ENCODE results near the gene NF2.

- TF ChIP-seq CTCF (IDR thresholded peaks at IDR 0.05; ENCODE audit: low read depth, low read length, poor library complexity, severe bottlenecking) (no peak), EZH2phosphoT487 (IDR thresholded peaks at IDR 0.05; ENCODE audit: borderline replicate concordance, low read length) (no peak)
These were observed 115.8 kb downstream of the NF2 start for GRCh38 chr22:29718949-29719898.
